Caco-2 (cell line): ENCODE data around the gene HOXD8. TPM values are rescaled to one million over a fixed set of nuclear protein-coding genes. Genes with fewer than 3 reads are reported as not detected.

Experiments
- BruUV-seq: library from RNA; stranded (reverse); fragments of 400-500 nt; replicated peaks from 2 replicates; lab custom pipeline; 2021; lab: Mats Ljungman, UMichigan
- CTCF ChIA-PET: fragments of 300-600 bp; sonication (Branson Sonifier 250); formaldehyde crosslinking; loops from one replicate; lab custom pipeline; 2022; ENCODE audit warnings: antibody characterized with exemption; lab: Charles Lee
- POLR2A ChIA-PET: fragments of 300-600 bp; sonication (Branson Sonifier 250); formaldehyde crosslinking; loops from one replicate; lab custom pipeline; 2022; ENCODE audit warnings: antibody characterized with exemption; lab: Charles Lee
- DNase-seq, 2 experiments: peaks; one replicate each; pipeline versions ENCODE4 v3.0.0 to v3.0.0-alpha.2; 2020 to 2022
- H3K27me3 ChIP-seq: replicated peaks from 2 replicates; pipeline ENCODE4 v1.6.0; 2011; ENCODE audit warnings: low read length; ENCODE audit not compliant: control insufficient read depth, insufficient read depth
- H3K36me3 ChIP-seq: 2 replicates; pipeline ENCODE4 v1.5.1; 2011; ENCODE audit warnings: low read length; ENCODE audit not compliant: control insufficient read depth, insufficient read depth
- H3K4me1 ChIP-seq: fragments of 250-450 bp; sonication (Bioruptor Pico); 2 replicates; pipeline ENCODE4 v1.5.1; 2020; ENCODE audit warnings: mild to moderate bottlenecking
- H3K4me3 ChIP-seq: 2 replicates; pipeline ENCODE4 v1.5.1; 2011; ENCODE audit warnings: low read depth, mild to moderate bottlenecking, control low read depth, low read length
- H3K9me3 ChIP-seq: fragments of 250-450 bp; sonication (Bioruptor Pico); 2 replicates; pipeline ENCODE4 v1.5.1; 2020; ENCODE audit warnings: mild to moderate bottlenecking, moderate library complexity
- H3K27ac Mint-ChIP-seq: one replicate; pipeline ENCODE4 v1.8.0; 2022; ENCODE audit warnings: mixed read lengths; ENCODE audit not compliant: unreplicated experiment
- H3K27me3 Mint-ChIP-seq: one replicate; pipeline ENCODE4 v1.8.0; 2022; ENCODE audit warnings: mixed read lengths; ENCODE audit not compliant: insufficient read depth, unreplicated experiment
- H3K36me3 Mint-ChIP-seq: one replicate; pipeline ENCODE4 v1.8.0; 2022; ENCODE audit warnings: mild to moderate bottlenecking, mixed read lengths; ENCODE audit not compliant: insufficient read depth, unreplicated experiment
- H3K4me1 Mint-ChIP-seq: one replicate; pipeline ENCODE4 v1.8.0; 2022; ENCODE audit warnings: low read depth, mixed read lengths; ENCODE audit not compliant: unreplicated experiment
- H3K4me3 Mint-ChIP-seq: one replicate; pipeline ENCODE4 v1.8.0; 2022; ENCODE audit warnings: mild to moderate bottlenecking, moderate library complexity, mixed read lengths; ENCODE audit not compliant: unreplicated experiment
- H3K9me3 Mint-ChIP-seq: one replicate; pipeline ENCODE4 v1.8.0; 2022; ENCODE audit warnings: mixed read lengths; ENCODE audit not compliant: unreplicated experiment
- intact Hi-C: fragments of 100-400 bp; cut with micrococcal nuclease; formaldehyde crosslinking; loops from one replicate; pipeline ENCODE4 v1.10.0; 2022; ENCODE audit not compliant: unreplicated experiment
- total RNA-seq: library from RNA; stranded (reverse); gene quantifications from 2 replicates; pipeline ENCODE4 v1.2.3, GENCODE V29; 2022
- TF ChIP-seq, protein P1 (sequence below), 2 experiments: fragments of 200-600 bp in 1 of 2; IDR thresholded peaks; 1 replicate in 1 of 2; 2 replicates in 1 of 2; pipeline versions ENCODE4 v1.5.1 to v1.8.0; 2011 to 2022; ENCODE audit warnings: antibody characterized with exemption in 1 of 2, control low read depth in 1 of 2, inconsistent platforms in 1 of 2, low read depth in 1 of 2, low read length in 1 of 2, mild to moderate bottlenecking in 1 of 2, moderate library complexity in 1 of 2; ENCODE audit not compliant: insufficient read depth in 1 of 2, severe bottlenecking in 1 of 2, unreplicated experiment in 1 of 2

Gene HOXD8
- total RNA-seq, 1 experiment from 2014 or later: not detected

GRCh38 chr2:176156301-176156806, 26.8 kb downstream of the HOXD8 start:
- no peaks in the 10 kb centered on the region for H3K4me1 ChIP-seq
- POLR2A ChIA-PET: no interaction called here
- Mint-ChIP-seq H3K9me3 (no peaks in the 10 kb centered on the region), H3K4me1 (no peaks in the 10 kb centered on the region), H3K4me3 (peak overlapping the region; percentile 45), H3K27me3 (peaks cover 18% of the 10 kb centered on the region), H3K27ac (no peak overlapping the region), H3K36me3 (no peaks in the 10 kb centered on the region)
- intact Hi-C loops: no loop called here
- no peaks in the 10 kb centered on the region; the same call in 1 of the 2 replicates for H3K27me3 ChIP-seq
- no peaks in the 10 kb centered on the region for H3K9me3 ChIP-seq
- TF ChIP-seq, protein P1, sequence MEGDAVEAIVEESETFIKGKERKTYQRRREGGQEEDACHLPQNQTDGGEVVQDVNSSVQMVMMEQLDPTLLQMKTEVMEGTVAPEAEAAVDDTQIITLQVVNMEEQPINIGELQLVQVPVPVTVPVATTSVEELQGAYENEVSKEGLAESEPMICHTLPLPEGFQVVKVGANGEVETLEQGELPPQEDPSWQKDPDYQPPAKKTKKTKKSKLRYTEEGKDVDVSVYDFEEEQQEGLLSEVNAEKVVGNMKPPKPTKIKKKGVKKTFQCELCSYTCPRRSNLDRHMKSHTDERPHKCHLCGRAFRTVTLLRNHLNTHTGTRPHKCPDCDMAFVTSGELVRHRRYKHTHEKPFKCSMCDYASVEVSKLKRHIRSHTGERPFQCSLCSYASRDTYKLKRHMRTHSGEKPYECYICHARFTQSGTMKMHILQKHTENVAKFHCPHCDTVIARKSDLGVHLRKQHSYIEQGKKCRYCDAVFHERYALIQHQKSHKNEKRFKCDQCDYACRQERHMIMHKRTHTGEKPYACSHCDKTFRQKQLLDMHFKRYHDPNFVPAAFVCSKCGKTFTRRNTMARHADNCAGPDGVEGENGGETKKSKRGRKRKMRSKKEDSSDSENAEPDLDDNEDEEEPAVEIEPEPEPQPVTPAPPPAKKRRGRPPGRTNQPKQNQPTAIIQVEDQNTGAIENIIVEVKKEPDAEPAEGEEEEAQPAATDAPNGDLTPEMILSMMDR (IDR thresholded peaks at IDR 0.05; ENCODE audit: insufficient read depth in 1 of 2, low read depth in 1 of 2, low read length in 1 of 2, severe bottlenecking in 1 of 2, unreplicated experiment in 1 of 2): no peak
- CTCF ChIA-PET: no interaction called here
- DNase-seq: no peak
- no TSS peak for BruUV-seq
- H3K36me3 ChIP-seq: no peaks in the 10 kb centered on the region
- no peak overlapping the region for H3K4me3 ChIP-seq

DNA sequence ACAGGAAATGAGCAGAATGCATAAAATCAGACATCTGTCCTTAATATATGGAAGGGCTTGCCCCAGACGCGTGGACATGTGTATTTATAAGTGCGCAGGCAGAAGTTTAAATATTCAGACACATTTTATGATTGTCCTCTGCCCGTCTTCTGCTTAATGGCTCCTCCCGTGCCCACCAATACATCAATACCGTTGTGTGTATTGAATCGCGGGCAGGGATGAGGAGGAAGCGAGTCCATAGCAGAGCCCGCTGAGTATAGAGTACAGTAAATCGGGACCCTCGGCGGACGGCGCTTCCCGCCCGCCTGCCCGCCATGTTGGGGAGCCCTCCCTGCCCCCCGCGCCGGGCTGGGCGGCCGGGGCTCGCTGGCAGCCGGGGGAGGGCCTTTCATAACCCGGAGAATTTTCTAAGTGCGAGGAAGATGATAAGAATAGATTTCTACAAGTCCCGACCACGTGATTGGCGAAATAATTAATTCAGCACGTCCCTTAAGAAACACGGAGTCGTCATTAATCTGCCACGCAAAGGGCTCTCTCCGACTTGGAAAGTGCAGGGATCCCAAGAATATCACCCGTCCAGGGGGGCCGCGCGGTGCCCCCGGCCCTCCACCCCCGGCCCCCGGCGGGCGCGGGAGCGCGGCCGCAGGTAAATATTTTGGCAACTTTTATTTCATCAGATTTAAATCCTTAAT, 27.4 kb downstream of the HOXD8 start, which contains the start of gene HOXD3:
Gene HOXD3, plus strand, starts transcription at position 501 of the 692 bp plus-strand sequence. CDS start 11,808 bp downstream, outside the sequence.
- Mint-ChIP-seq H3K4me1 (no peaks in the 10 kb centered on the region), H3K9me3 (no peaks in the 10 kb centered on the region), H3K4me3 (peak within 1 kb of the TSS; percentile 70), H3K27me3 (peaks cover 18% of the 10 kb centered on the region), H3K27ac (no peak within 1 kb of the TSS), H3K36me3 (no peaks in the 10 kb centered on the region)
- ChIA-PET POLR2A (no interaction called here), CTCF (interaction anchor here (0.6 kb wide), 1 partner anchor 112 kb away, joined by 3 read pairs; the partner anchor contains the start of gene MTX2)
- H3K4me1 ChIP-seq: no peaks in the 10 kb centered on the region
- no peaks in the 10 kb centered on the region for H3K9me3 ChIP-seq
- no peaks in the 10 kb centered on the region; the same call in 1 of the 2 replicates for H3K27me3 ChIP-seq
- no peaks in the 10 kb centered on the region for H3K36me3 ChIP-seq
- TF ChIP-seq, protein P1 (IDR thresholded peaks at IDR 0.05; ENCODE audit: insufficient read depth in 1 of 2, low read depth in 1 of 2, low read length in 1 of 2, severe bottlenecking in 1 of 2, unreplicated experiment in 1 of 2): no peak
- BruUV-seq: no TSS peak
- DNase-seq: no peak
- H3K4me3 ChIP-seq: peak within 1 kb of the TSS; percentile 42
- intact Hi-C loops: no loop called here

GRCh38 chr2:176157499-176158185, 28.1 kb downstream of the HOXD8 start:
- Mint-ChIP-seq H3K36me3 (no peaks in the 10 kb centered on the region), H3K27ac (no peak overlapping the region), H3K27me3 (peaks cover 18% of the 10 kb centered on the region), H3K9me3 (no peaks in the 10 kb centered on the region), H3K4me1 (no peaks in the 10 kb centered on the region), H3K4me3 (peak overlapping the region; percentile 70)
- Histone ChIP-seq H3K4me3 (peak overlapping the region; percentile 42), H3K27me3 (no peaks in the 10 kb centered on the region; the same call in 1 of the 2 replicates), H3K9me3 (no peaks in the 10 kb centered on the region), H3K36me3 (no peaks in the 10 kb centered on the region), H3K4me1 (no peaks in the 10 kb centered on the region)
- POLR2A ChIA-PET: no interaction called here
- no TSS peak for BruUV-seq
- CTCF ChIA-PET: interaction anchor here (0.6 kb wide), 1 partner anchor 112 kb away, joined by 3 read pairs; the partner anchor contains the start of gene MTX2
- TF ChIP-seq, protein P1 (IDR thresholded peaks at IDR 0.05; ENCODE audit: insufficient read depth in 1 of 2, low read depth in 1 of 2, low read length in 1 of 2, severe bottlenecking in 1 of 2, unreplicated experiment in 1 of 2): no peak
- intact Hi-C loops: no loop called here
- DNase-seq: peak in 1 of 2 experiments; percentile 45
